Measurements from ENCODE around the gene ADGRL4.
"Not testable (repeated sequence)": the region's sequence is repeated elsewhere in the genome, so short reads cannot be mapped to it uniquely, and the experiment has no call there.

The ADGRL4 gene

GRCh38 chr1:78980511-78980910 lies 26.0 kb downstream of the ADGRL4 start:
- Mint-ChIP-seq H3K27ac (no peak overlapping the region), H3K36me3 (no peaks in the 10 kb centered on the region), H3K4me1 (no peaks in the 10 kb centered on the region), H3K9me3 (peaks cover 14% of the 10 kb centered on the region), H3K4me3 (no peak overlapping the region)
- DNase-seq (ENCODE audit: low spot score in 2 of 2) (no peak), ATAC-seq (no peak)

DNA sequence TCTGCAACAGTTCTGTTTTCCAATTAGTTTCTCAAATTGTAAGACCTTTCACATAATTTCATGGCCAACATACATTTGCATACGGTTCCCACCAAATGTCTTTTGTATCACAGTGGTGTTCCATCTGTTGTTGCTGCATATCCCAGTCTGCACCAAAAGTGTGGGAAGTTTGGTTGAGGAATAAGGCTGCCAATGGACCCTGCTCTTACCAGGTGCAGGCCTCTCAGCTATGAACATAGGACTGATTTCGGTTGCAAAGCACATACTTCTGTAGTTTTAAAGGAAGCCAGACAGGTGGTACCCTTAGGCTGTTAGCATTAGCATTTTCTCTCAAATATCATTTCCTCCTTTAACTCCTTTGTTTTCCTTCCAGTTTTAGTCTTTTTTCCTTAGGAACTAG lies 33.8 kb downstream of the ADGRL4 start:
- Mint-ChIP-seq H3K36me3 (no peaks in the 10 kb centered on the region), H3K27ac (no peak overlapping the region), H3K9me3 (peaks cover 9% of the 10 kb centered on the region), H3K4me1 (no peaks in the 10 kb centered on the region), H3K4me3 (no peak overlapping the region)
- ATAC-seq (no peak), DNase-seq (ENCODE audit: low spot score in 2 of 2) (no peak)

- not testable (repeated sequence) for H3K4me3 Mint-ChIP-seq; ATAC-seq; DNase-seq (ENCODE audit: low spot score in 2 of 2); H3K27ac Mint-ChIP-seq; H3K36me3 Mint-ChIP-seq; H3K4me1 Mint-ChIP-seq
- H3K9me3 Mint-ChIP-seq = peaks cover 10% of the 10 kb centered on the region
Measured at GRCh38 chr1:78967091-78967490, 39.4 kb downstream of the ADGRL4 start.

- H3K36me3 Mint-ChIP-seq = no peaks in the 10 kb centered on the region
- no peak overlapping the region for H3K27ac Mint-ChIP-seq
- peaks cover 10% of the 10 kb centered on the region for H3K9me3 Mint-ChIP-seq
- DNase-seq (ENCODE audit: low spot score in 2 of 2) (no peak), ATAC-seq (no peak)
- no peak overlapping the region for H3K4me3 Mint-ChIP-seq
- H3K4me1 Mint-ChIP-seq = no peaks in the 10 kb centered on the region
Measured at GRCh38 chr1:78958711-78959110, 47.8 kb downstream of the ADGRL4 start.

DNA sequence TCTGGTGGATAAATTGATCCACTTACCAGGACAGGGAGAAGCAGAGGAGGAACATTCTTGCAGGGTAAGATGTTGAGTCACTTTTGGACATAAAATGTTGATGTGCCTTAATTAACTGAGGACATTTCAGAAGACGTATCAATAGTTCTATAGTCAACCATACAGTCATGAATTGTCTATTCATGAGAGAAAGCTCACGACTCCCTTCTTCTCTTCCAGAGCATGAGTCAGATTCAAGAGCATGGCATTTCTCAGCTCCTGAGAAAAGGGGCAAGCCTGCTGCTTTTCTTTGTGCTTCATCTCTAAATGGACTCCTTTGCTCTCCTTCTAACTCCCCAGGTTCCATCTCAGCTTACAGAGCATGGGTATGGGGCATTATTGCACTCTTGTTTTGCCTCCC lies 55.7 kb downstream of the ADGRL4 start:
- no peaks in the 10 kb centered on the region for H3K36me3 Mint-ChIP-seq
- ATAC-seq = no peak

GRCh38 chr1:78949227-78949626 lies 57.3 kb downstream of the ADGRL4 start:
- Mint-ChIP-seq H3K36me3 (no peaks in the 10 kb centered on the region), H3K9me3 (peaks cover 10% of the 10 kb centered on the region), H3K27ac (no peak overlapping the region), H3K4me1 (no peaks in the 10 kb centered on the region), H3K4me3 (no peak overlapping the region)
- DNase-seq (ENCODE audit: low spot score in 2 of 2) (no peak), ATAC-seq (no peak)

More for the DNA sequence above, 55.7 kb downstream of the ADGRL4 start:
- Mint-ChIP-seq H3K9me3 (peaks cover 10% of the 10 kb centered on the region), H3K4me3 (no peak overlapping the region), H3K4me1 (no peaks in the 10 kb centered on the region), H3K27ac (no peak overlapping the region)
- no peak for DNase-seq (ENCODE audit: low spot score in 2 of 2)

- no peak overlapping the region for H3K27ac Mint-ChIP-seq
- DNase-seq (ENCODE audit: low spot score in 2 of 2) (no peak), ATAC-seq (no peak)
- H3K4me3 Mint-ChIP-seq = no peak overlapping the region
- H3K9me3 Mint-ChIP-seq = peaks cover 9% of the 10 kb centered on the region
- no peaks in the 10 kb centered on the region for H3K4me1 Mint-ChIP-seq
- no peaks in the 10 kb centered on the region for H3K36me3 Mint-ChIP-seq
Measured at GRCh38 chr1:78919150-78919549, 87.4 kb downstream of the ADGRL4 start.

- H3K36me3 Mint-ChIP-seq = no peaks in the 10 kb centered on the region
- no peak for DNase-seq (ENCODE audit: low spot score in 2 of 2)
- H3K9me3 Mint-ChIP-seq = peaks cover 10% of the 10 kb centered on the region
- H3K4me1 Mint-ChIP-seq = no peaks in the 10 kb centered on the region
- no peak overlapping the region for H3K27ac Mint-ChIP-seq
- H3K4me3 Mint-ChIP-seq = no peak overlapping the region
- ATAC-seq = no peak
Measured at GRCh38 chr1:78918157-78918556, 88.4 kb downstream of the ADGRL4 start.

DNA sequence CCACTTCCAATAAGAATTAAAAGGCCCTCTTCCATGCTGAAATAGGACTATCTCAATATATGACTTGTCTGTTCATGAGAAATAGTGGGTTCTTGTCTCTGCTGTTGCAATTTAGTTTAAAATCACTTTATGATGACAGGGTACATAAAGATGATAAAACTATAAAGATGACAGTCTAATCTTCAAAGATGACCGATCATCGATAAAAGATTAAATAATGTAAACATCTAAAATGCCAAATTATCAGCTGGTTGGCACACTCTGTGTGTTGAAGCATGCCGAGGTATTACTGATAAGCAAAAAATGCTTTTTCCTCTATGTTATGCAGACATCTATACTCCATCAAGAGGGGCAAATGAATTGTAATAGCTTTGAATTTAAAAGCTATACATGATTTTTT lies 89.5 kb downstream of the ADGRL4 start:
- Mint-ChIP-seq H3K27ac (no peak overlapping the region), H3K9me3 (peaks cover 7% of the 10 kb centered on the region), H3K4me1 (no peaks in the 10 kb centered on the region), H3K36me3 (no peaks in the 10 kb centered on the region), H3K4me3 (no peak overlapping the region)
- ATAC-seq = no peak
- no peak for DNase-seq (ENCODE audit: low spot score in 2 of 2)

DNA sequence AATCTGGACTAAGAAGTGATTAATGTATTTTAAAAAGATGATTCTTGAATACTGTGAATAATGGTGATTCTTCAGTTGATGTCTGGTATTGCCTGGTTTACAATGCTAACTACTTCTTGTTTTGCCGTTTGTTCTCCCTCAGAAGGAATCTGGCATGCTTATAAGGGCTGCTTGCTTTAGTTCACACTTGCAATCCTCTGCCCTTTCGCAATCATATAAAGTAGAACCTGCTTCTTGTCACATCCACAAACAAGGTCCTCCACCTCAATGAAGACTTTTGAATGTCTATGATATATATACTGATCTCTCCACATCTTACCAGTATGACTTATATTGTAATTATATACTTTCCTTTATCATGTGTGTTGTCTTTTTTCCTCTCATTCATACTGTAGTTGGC lies 92.6 kb downstream of the ADGRL4 start:
- DNase-seq (ENCODE audit: low spot score in 2 of 2) (no peak), ATAC-seq (no peak)
- Mint-ChIP-seq H3K4me3 (no peak overlapping the region), H3K36me3 (no peaks in the 10 kb centered on the region), H3K4me1 (no peaks in the 10 kb centered on the region), H3K9me3 (peaks cover 2% of the 10 kb centered on the region), H3K27ac (no peak overlapping the region)

DNA sequence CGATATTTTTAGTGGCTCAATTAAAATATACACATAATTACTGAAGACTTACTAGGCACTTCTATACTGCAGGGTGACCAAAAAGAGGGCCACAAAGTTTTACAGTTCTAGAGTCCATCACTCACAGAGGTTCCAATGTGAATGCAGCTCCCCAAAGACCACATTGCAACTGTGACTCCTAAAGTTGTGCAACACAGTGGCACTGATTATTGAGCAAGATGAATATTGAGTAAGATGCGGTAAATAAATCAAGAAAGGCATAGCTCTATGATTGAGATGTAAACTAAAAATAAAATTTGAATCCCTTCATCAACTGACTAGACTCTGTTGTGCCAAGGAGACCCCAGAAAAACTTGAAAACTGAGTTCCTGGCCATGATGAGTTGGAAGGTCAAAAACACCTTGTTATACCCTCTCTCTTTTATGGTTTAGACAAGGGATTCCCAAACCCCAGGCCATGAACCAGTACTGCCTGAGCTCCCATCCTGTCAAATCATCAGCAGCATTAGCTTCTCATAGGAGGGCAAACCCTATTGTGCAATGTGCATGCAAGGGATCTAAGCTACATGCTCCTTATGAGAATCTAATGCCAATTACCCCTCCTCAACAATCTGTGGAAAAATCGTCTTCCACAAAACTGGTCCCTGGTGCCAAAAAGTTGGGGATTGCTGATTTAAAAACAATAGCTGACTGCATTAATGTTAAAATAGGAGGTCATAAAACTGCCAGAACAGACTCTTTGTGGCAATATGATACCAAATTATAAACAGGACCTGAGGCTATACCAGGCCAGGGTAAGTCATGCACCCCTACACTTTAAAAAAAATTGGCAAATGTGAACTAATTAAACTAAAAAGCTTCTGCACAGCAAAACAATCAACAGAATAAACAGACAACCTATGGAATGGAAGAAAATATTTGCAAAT lies 94.3 kb downstream of the ADGRL4 start:
- H3K9me3 Mint-ChIP-seq = peaks cover 2% of the 10 kb centered on the region
- no peaks in the 10 kb centered on the region for H3K4me1 Mint-ChIP-seq
- ATAC-seq (no peak), DNase-seq (ENCODE audit: low spot score in 2 of 2) (no peak)
- H3K27ac Mint-ChIP-seq = no peak overlapping the region
- H3K36me3 Mint-ChIP-seq = no peaks in the 10 kb centered on the region
- no peak overlapping the region for H3K4me3 Mint-ChIP-seq

DNA sequence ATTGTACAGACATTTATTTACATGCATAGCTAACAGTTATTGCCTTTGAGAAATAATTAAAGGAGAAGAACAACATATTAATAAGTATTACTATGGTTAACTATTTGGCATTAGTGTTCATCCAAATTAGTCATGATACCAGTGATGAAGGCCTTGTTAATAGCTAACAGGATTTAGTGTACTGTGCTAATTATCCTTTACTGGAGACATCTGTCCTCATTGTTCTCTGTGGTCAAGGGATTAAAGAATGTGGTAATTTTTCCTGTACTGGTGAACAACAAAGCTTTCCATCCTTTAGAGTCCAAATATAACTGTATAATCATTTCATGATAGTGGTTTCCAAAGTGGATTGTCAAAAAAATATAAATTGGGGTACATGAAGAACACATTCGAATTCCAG lies 103.9 kb downstream of the ADGRL4 start:
- Mint-ChIP-seq H3K4me1 (no peaks in the 10 kb centered on the region), H3K27ac (no peak overlapping the region), H3K4me3 (no peak overlapping the region), H3K36me3 (no peaks in the 10 kb centered on the region), H3K9me3 (no peaks in the 10 kb centered on the region)
- ATAC-seq (no peak), DNase-seq (ENCODE audit: low spot score in 2 of 2) (no peak)

- H3K4me3 Mint-ChIP-seq = no peak overlapping the region
- H3K9me3 Mint-ChIP-seq = no peaks in the 10 kb centered on the region
- H3K27ac Mint-ChIP-seq = no peak overlapping the region
- no peaks in the 10 kb centered on the region for H3K4me1 Mint-ChIP-seq
- DNase-seq (ENCODE audit: low spot score in 2 of 2) (no peak), ATAC-seq (no peak)
- H3K36me3 Mint-ChIP-seq = no peaks in the 10 kb centered on the region
Measured at GRCh38 chr1:78894811-78895210, 111.7 kb downstream of the ADGRL4 start.

- ATAC-seq (no peak), DNase-seq (ENCODE audit: low spot score in 2 of 2) (no peak)
- Mint-ChIP-seq H3K4me3 (no peak overlapping the region), H3K27ac (no peak overlapping the region), H3K4me1 (no peaks in the 10 kb centered on the region), H3K36me3 (no peaks in the 10 kb centered on the region), H3K9me3 (no peaks in the 10 kb centered on the region)
Measured at GRCh38 chr1:78892260-78892840, 114.2 kb downstream of the ADGRL4 start.

DNA sequence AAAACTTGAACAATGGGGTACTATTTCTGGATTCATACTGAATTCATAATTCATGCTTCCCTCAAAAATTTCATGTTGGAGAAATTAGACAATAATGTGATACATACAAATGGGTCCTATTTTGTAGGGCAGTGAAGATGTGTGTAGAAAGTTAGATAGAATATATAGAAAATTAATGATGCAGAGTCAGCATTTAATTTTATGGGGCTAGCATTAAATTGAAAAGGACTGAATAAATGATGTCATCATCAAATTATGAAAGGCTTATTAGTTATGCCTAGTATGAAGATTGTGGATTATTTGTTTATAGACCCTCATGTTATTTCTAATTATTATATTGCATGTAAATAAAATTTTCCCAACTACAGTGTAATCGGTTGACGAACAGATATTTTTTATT lies 119.1 kb downstream of the ADGRL4 start:
- no peak overlapping the region for H3K27ac Mint-ChIP-seq

More for the DNA sequence above, 119.1 kb downstream of the ADGRL4 start:
- H3K4me1 Mint-ChIP-seq = no peaks in the 10 kb centered on the region
- no peaks in the 10 kb centered on the region for H3K9me3 Mint-ChIP-seq
- H3K36me3 Mint-ChIP-seq = no peaks in the 10 kb centered on the region
- no peak for DNase-seq (ENCODE audit: low spot score in 2 of 2)
- no peak overlapping the region for H3K4me3 Mint-ChIP-seq
- ATAC-seq = no peak
